ENCODE data around the gene NDUFV1.

The NDUFV1 gene

GRCh38 chr11:67644042-67644441, 37.3 kb downstream of the NDUFV1 start:
- Histone ChIP-seq H3K4me3 (ENCODE audit: low read length in 2 of 2) (no peak overlapping the region), H3K9ac (ENCODE audit: low read length in 2 of 2) (no peak overlapping the region), H3K4me1 (ENCODE audit: control insufficient read depth, insufficient read depth, low read length) (no peaks in the 10 kb centered on the region), H3K9me3 (ENCODE audit: control insufficient read depth in 2 of 2, low read length in 2 of 2) (no peaks in the 10 kb centered on the region), H3K27me3 (ENCODE audit: control insufficient read depth in 1 of 2, insufficient read depth in 2 of 2, low read length in 2 of 2) (peaks cover 6 to 16% of the 10 kb centered on the region in 2 donors), H3K36me3 (ENCODE audit: control insufficient read depth in 2 of 2, insufficient read depth in 2 of 2, low read length in 2 of 2) (no peaks in the 10 kb centered on the region), H3K27ac (ENCODE audit: low read length) (no peak overlapping the region)

GRCh38 chr11:67644472-67645418, 38.0 kb downstream of the NDUFV1 start:
- Histone ChIP-seq H3K9ac (ENCODE audit: low read length in 2 of 2) (no peak overlapping the region), H3K36me3 (ENCODE audit: control insufficient read depth in 2 of 2, insufficient read depth in 2 of 2, low read length in 2 of 2) (no peaks in the 10 kb centered on the region), H3K27ac (ENCODE audit: low read length) (no peak overlapping the region), H3K4me1 (ENCODE audit: control insufficient read depth, insufficient read depth, low read length) (no peaks in the 10 kb centered on the region), H3K9me3 (ENCODE audit: control insufficient read depth in 2 of 2, low read length in 2 of 2) (no peaks in the 10 kb centered on the region), H3K4me3 (ENCODE audit: low read length in 2 of 2) (no peak overlapping the region), H3K27me3 (ENCODE audit: control insufficient read depth in 1 of 2, insufficient read depth in 2 of 2, low read length in 2 of 2) (peaks cover 6 to 17% of the 10 kb centered on the region in 2 donors)

- Histone ChIP-seq H3K4me1 (ENCODE audit: control insufficient read depth, insufficient read depth, low read length) (no peaks in the 10 kb centered on the region), H3K9me3 (ENCODE audit: control insufficient read depth in 2 of 2, low read length in 2 of 2) (no peaks in the 10 kb centered on the region), H3K9ac (ENCODE audit: low read length in 2 of 2) (no peak overlapping the region), H3K27ac (ENCODE audit: low read length) (no peak overlapping the region), H3K4me3 (ENCODE audit: low read length in 2 of 2) (no peak overlapping the region), H3K36me3 (ENCODE audit: control insufficient read depth in 2 of 2, insufficient read depth in 2 of 2, low read length in 2 of 2) (no peaks in the 10 kb centered on the region), H3K27me3 (ENCODE audit: control insufficient read depth in 1 of 2, insufficient read depth in 2 of 2, low read length in 2 of 2) (peaks cover 5 to 13% of the 10 kb centered on the region in 2 donors)
These were observed 39.1 kb downstream of the NDUFV1 start for GRCh38 chr11:67645521-67646461.

- H3K36me3 ChIP-seq (ENCODE audit: control insufficient read depth in 2 of 2, insufficient read depth in 2 of 2, low read length in 2 of 2) = no peaks in the 10 kb centered on the region
- H3K4me1 ChIP-seq (ENCODE audit: control insufficient read depth, insufficient read depth, low read length) = no peaks in the 10 kb centered on the region
- H3K9me3 ChIP-seq (ENCODE audit: control insufficient read depth in 2 of 2, low read length in 2 of 2) = no peaks in the 10 kb centered on the region
- no peak overlapping the region for H3K4me3 ChIP-seq (ENCODE audit: low read length in 2 of 2)
- no peak overlapping the region for H3K27ac ChIP-seq (ENCODE audit: low read length)
- peaks cover 5 to 13% of the 10 kb centered on the region in 2 donors for H3K27me3 ChIP-seq (ENCODE audit: control insufficient read depth in 1 of 2, insufficient read depth in 2 of 2, low read length in 2 of 2)
- no peak overlapping the region for H3K9ac ChIP-seq (ENCODE audit: low read length in 2 of 2)
These were observed 40.0 kb downstream of the NDUFV1 start for GRCh38 chr11:67646535-67647336.

- no peaks in the 10 kb centered on the region for H3K4me1 ChIP-seq (ENCODE audit: control insufficient read depth, insufficient read depth, low read length)
- no peaks in the 10 kb centered on the region for H3K36me3 ChIP-seq (ENCODE audit: control insufficient read depth in 2 of 2, insufficient read depth in 2 of 2, low read length in 2 of 2)
- H3K9me3 ChIP-seq (ENCODE audit: control insufficient read depth in 2 of 2, low read length in 2 of 2) = no peaks in the 10 kb centered on the region
- H3K9ac ChIP-seq (ENCODE audit: low read length in 2 of 2) = no peak overlapping the region
- H3K4me3 ChIP-seq (ENCODE audit: low read length in 2 of 2) = no peak overlapping the region
- no peak overlapping the region for H3K27ac ChIP-seq (ENCODE audit: low read length)
- peaks cover 5 to 13% of the 10 kb centered on the region in 2 donors for H3K27me3 ChIP-seq (ENCODE audit: control insufficient read depth in 1 of 2, insufficient read depth in 2 of 2, low read length in 2 of 2)
These were observed 40.7 kb downstream of the NDUFV1 start for GRCh38 chr11:67647471-67647870.

GRCh38 chr11:67648140-67648795, 41.5 kb downstream of the NDUFV1 start:
- Histone ChIP-seq H3K9ac (ENCODE audit: low read length in 2 of 2) (no peak overlapping the region), H3K4me1 (ENCODE audit: control insufficient read depth, insufficient read depth, low read length) (no peaks in the 10 kb centered on the region), H3K27ac (ENCODE audit: low read length) (no peak overlapping the region), H3K9me3 (ENCODE audit: control insufficient read depth in 2 of 2, low read length in 2 of 2) (no peaks in the 10 kb centered on the region), H3K36me3 (ENCODE audit: control insufficient read depth in 2 of 2, insufficient read depth in 2 of 2, low read length in 2 of 2) (no peaks in the 10 kb centered on the region), H3K4me3 (ENCODE audit: low read length in 2 of 2) (no peak overlapping the region), H3K27me3 (ENCODE audit: control insufficient read depth in 1 of 2, insufficient read depth in 2 of 2, low read length in 2 of 2) (peaks cover 5 to 13% of the 10 kb centered on the region in 2 donors)

GRCh38 chr11:67648796-67649613, 42.3 kb downstream of the NDUFV1 start:
- Histone ChIP-seq H3K9me3 (ENCODE audit: control insufficient read depth in 2 of 2, low read length in 2 of 2) (no peaks in the 10 kb centered on the region), H3K9ac (ENCODE audit: low read length in 2 of 2) (no peak overlapping the region), H3K4me3 (ENCODE audit: low read length in 2 of 2) (no peak overlapping the region), H3K36me3 (ENCODE audit: control insufficient read depth in 2 of 2, insufficient read depth in 2 of 2, low read length in 2 of 2) (no peaks in the 10 kb centered on the region), H3K27ac (ENCODE audit: low read length) (no peak overlapping the region), H3K4me1 (ENCODE audit: control insufficient read depth, insufficient read depth, low read length) (no peaks in the 10 kb centered on the region), H3K27me3 (ENCODE audit: control insufficient read depth in 1 of 2, insufficient read depth in 2 of 2, low read length in 2 of 2) (peaks cover 5 to 13% of the 10 kb centered on the region in 2 donors)

GRCh38 chr11:67649634-67650510, 43.1 kb downstream of the NDUFV1 start:
- H3K27ac ChIP-seq (ENCODE audit: low read length) = no peak overlapping the region
- H3K36me3 ChIP-seq (ENCODE audit: control insufficient read depth in 2 of 2, insufficient read depth in 2 of 2, low read length in 2 of 2) = no peaks in the 10 kb centered on the region
- no peaks in the 10 kb centered on the region for H3K4me1 ChIP-seq (ENCODE audit: control insufficient read depth, insufficient read depth, low read length)
- H3K27me3 ChIP-seq (ENCODE audit: control insufficient read depth in 1 of 2, insufficient read depth in 2 of 2, low read length in 2 of 2) = peaks cover 5 to 13% of the 10 kb centered on the region in 2 donors
- H3K4me3 ChIP-seq (ENCODE audit: low read length in 2 of 2) = no peak overlapping the region
- H3K9ac ChIP-seq (ENCODE audit: low read length in 2 of 2) = no peak overlapping the region
- H3K9me3 ChIP-seq (ENCODE audit: control insufficient read depth in 2 of 2, low read length in 2 of 2) = no peaks in the 10 kb centered on the region

All from stomach smooth muscle (tissue), 2 donors.